T-helper 1 cell treated with Interleukin-12 subunit alpha and Interleukin-12 subunit beta and Interleukin-4 antibody, amounts not matched to agents 30 ng/mL and 1 ng/mL, for 36 hours (primary cell): ENCODE results near the gene CHAF1A. TPM values are rescaled to one million over a fixed set of nuclear protein-coding genes. Genes with fewer than 3 reads are reported as not detected.

Source experiments
- intact Hi-C: fragments of 100-400 bp; cut with micrococcal nuclease; formaldehyde crosslinking; loops from one replicate; pipeline ENCODE4 v1.15.1; 2024
- total RNA-seq: library from RNA; stranded (reverse); gene quantifications from 2 replicates; pipeline ENCODE4 v1.2.3, GENCODE V29; 2022

CHAF1A gene
- total RNA-seq: 74.0 and 79.1 TPM in 2 replicates

- intact Hi-C loops: loop anchor here (1.0 to 5.0 kb wide), 11 partner anchors 55 to 1970 kb away; partner anchors contain the start of genes ALKBH7, ANKRD24, EEF2 and FEM1A
Observed at GRCh38 chr19:4402171-4403004, at the start of gene CHAF1A. TSS of gene CHAF1A (plus strand) at chr19:4402640. CDS start at chr19:4402763, 123 bp downstream.

- intact Hi-C loops: loop anchor here (1.0 kb wide), 1 partner anchor 85 kb away; no protein-coding TSS in a partner anchor
Observed at GRCh38 chr19:4352701-4353121, 49.7 kb upstream of the CHAF1A start.

GRCh38 chr19:4354282-4354681 lies 48.2 kb upstream of the CHAF1A start:
- intact Hi-C loops: no loop called here

- intact Hi-C loops: no loop called here
Observed at GRCh38 chr19:4354897-4355296, 47.5 kb upstream of the CHAF1A start.

- intact Hi-C loops: no loop called here
Observed at GRCh38 chr19:4357095-4357797, 45.2 kb upstream of the CHAF1A start.

GRCh38 chr19:4357921-4358326 lies 44.5 kb upstream of the CHAF1A start:
- intact Hi-C loops: no loop called here

GRCh38 chr19:4358709-4359626 lies 43.5 kb upstream of the CHAF1A start:
- intact Hi-C loops: no loop called here

- intact Hi-C loops: no loop called here
Observed at GRCh38 chr19:4359627-4360000, 42.8 kb upstream of the CHAF1A start.

GRCh38 chr19:4360081-4360569 lies 42.3 kb upstream of the CHAF1A start:
- intact Hi-C loops: no loop called here

GRCh38 chr19:4360641-4361151 lies 41.7 kb upstream of the CHAF1A start:
- intact Hi-C loops: no loop called here

GRCh38 chr19:4361152-4362046 lies 41.0 kb upstream of the CHAF1A start:
- intact Hi-C loops: no loop called here

GRCh38 chr19:4362101-4362828 lies 40.2 kb upstream of the CHAF1A start:
- intact Hi-C loops: no loop called here

- intact Hi-C loops: no loop called here
Observed at GRCh38 chr19:4362831-4363545, 39.5 kb upstream of the CHAF1A start.

- intact Hi-C loops: no loop called here
Observed at GRCh38 chr19:4363571-4364304, 38.7 kb upstream of the CHAF1A start.

- intact Hi-C loops: no loop called here
Observed at GRCh38 chr19:4365341-4365740, 37.1 kb upstream of the CHAF1A start.

GRCh38 chr19:4365791-4366665 lies 36.4 kb upstream of the CHAF1A start:
- intact Hi-C loops: no loop called here
